ENCODE data around the gene ZSWIM1.

Gene ZSWIM1

DNA sequence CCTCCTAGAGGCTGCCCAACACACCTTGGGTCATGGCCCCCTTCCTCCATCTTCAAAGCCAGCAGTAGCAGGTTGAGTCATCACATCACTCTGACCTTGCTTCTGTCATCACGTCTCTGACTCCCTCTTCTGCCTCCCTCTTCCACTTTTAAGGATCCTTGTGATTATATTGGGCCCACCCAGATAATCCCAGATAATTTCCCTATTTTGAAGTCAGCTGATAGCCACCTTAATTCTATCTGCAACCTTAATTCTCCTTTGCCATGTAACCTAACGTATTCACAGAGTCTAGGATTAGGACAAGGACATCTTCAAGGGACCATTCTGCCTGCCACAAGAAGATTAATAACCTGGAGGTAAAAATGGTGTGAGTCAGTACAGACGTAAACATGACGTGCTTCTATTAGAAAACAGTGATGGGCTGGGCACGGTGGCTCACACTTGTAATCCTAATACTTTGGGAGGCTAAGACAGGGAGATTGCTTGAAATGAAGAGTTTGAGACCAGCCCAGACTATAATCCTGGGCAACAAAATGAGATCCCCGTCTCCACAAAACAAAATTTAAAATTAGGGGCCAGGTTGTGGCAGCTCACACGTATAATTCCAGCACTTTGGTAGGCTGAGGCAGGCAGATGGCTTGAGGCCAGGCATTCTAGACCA is 20.3 kb upstream of the ZSWIM1 start:
- TF ChIP-seq, protein P1, sequence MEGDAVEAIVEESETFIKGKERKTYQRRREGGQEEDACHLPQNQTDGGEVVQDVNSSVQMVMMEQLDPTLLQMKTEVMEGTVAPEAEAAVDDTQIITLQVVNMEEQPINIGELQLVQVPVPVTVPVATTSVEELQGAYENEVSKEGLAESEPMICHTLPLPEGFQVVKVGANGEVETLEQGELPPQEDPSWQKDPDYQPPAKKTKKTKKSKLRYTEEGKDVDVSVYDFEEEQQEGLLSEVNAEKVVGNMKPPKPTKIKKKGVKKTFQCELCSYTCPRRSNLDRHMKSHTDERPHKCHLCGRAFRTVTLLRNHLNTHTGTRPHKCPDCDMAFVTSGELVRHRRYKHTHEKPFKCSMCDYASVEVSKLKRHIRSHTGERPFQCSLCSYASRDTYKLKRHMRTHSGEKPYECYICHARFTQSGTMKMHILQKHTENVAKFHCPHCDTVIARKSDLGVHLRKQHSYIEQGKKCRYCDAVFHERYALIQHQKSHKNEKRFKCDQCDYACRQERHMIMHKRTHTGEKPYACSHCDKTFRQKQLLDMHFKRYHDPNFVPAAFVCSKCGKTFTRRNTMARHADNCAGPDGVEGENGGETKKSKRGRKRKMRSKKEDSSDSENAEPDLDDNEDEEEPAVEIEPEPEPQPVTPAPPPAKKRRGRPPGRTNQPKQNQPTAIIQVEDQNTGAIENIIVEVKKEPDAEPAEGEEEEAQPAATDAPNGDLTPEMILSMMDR (IDR thresholded peaks at IDR 0.05; ENCODE audit: borderline replicate concordance, control extremely low read depth, extremely low read depth, insufficient read depth, missing control alignments): no peak
- in situ Hi-C loops (cut with MboI; ENCODE audit: low sequenced_read_pairs, unreplicated experiment): no loop called here

DNA sequence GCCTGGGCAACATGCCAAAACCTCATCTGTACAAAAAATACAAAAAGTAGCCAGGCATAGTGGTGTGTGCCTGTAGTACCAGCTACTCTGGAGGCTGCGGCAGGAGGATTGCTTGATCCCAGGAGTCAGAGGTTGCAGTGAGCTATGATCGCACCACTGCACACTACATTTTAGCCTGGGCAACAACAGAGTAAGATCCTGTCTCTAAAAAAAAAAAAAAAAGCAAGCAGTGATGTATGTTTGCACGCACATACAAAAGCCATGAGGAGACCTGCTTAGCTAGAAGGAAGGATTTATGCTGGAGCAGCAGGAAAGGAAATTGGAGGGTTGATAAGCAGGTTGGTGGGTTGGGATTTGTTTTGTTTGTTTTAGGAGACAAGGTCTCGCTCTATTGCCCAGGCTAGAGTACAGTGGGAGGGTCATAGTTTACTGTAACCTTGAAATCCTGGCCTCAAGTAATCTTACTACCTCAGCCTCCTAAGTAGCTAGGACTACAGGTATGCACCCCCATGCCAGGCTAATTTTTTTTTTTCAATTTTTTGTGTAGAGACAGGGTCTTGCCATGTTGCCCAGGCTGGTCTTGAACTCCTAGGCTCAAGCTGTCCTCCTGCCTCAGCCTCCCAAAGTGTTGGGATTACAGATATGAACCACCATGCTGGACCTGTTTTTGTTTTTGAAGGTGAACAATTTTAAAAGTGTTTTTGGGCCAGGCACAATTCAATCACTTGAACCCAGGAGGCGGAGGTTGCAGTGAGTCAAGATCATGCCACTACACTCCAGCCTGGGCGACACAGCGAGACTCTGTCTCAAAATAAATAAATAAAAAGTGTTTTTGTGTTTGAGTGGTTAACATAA is 19.6 kb upstream of the ZSWIM1 start:
- in situ Hi-C loops (cut with MboI; ENCODE audit: low sequenced_read_pairs, unreplicated experiment): no loop called here
- TF ChIP-seq, protein P1 (IDR thresholded peaks at IDR 0.05; ENCODE audit: borderline replicate concordance, control extremely low read depth, extremely low read depth, insufficient read depth, missing control alignments): no peak
- no peak for DNase-seq (ENCODE audit: low spot score)

More for the DNA sequence above, 20.3 kb upstream of the ZSWIM1 start:
- no peak for DNase-seq (ENCODE audit: low spot score)

DNA sequence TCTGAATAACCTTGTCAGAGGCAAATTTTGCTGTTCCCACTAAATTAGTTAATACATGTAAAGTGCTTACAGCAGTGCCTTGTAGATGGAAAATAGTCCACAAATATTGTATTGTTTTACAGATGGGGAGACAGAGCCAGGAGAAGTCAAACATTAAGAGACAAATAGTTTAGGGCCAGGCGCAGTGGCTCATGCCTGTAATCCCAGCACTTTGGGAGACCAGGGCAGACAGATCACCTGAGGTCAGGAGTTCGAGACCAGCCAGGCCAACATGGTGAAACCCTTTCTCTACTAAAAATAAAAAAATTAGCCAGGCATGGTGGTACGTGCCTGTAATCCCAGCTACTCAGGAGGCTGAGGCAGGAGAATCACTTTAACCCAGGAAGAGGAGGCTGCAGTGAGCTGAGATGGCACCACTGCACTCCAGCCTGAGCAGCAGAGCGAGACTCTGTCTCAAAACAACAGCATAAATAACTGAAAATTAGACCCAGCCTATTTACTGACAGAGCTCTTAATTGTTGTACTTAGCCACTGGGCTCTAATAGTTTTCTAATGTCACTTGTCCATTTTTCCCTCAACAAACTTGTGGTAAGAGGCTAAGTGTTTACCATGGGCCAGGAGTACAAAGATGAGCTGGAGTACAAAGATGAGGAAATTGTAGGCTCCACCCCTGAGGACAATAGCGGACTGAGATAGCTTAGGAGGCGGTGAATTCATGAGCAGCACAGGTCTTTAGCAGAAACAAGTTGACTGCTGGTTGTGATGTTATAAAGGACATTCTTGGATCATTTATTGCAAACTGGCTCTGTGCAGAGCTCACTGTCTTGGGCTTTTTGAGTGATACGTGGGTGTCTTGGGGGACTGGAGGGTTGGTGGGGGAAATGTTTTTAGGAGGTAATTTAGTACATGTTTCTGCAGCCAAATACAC is 17.2 kb upstream of the ZSWIM1 start:
- in situ Hi-C loops (cut with MboI; ENCODE audit: low sequenced_read_pairs, unreplicated experiment): no loop called here
- no peak for DNase-seq (ENCODE audit: low spot score)
- TF ChIP-seq, protein P1 (IDR thresholded peaks at IDR 0.05; ENCODE audit: borderline replicate concordance, control extremely low read depth, extremely low read depth, insufficient read depth, missing control alignments): no peak

DNA sequence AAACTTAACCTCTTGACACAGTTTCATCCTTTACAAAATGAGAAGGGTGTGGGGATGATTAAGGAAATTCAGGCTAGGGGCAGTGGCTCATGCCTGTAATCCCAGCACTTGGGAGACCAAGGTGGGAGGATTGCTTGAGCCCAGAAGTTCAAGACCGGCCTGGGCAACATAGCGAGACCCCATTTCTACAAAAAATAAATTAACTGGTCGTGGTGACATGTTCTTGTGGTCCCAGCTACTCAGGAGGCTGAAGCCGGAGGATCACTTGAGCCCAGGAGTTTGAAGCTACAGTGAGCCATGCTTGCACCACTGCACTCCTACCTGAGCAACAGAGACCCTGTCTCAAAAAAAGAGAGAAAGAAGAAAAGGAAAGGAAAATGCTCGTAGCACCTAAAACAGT is 14.6 kb upstream of the ZSWIM1 start:
- in situ Hi-C loops (cut with MboI; ENCODE audit: low sequenced_read_pairs, unreplicated experiment): no loop called here
- TF ChIP-seq, protein P1 (IDR thresholded peaks at IDR 0.05; ENCODE audit: borderline replicate concordance, control extremely low read depth, extremely low read depth, insufficient read depth, missing control alignments): no peak
- DNase-seq (ENCODE audit: low spot score): no peak

DNA sequence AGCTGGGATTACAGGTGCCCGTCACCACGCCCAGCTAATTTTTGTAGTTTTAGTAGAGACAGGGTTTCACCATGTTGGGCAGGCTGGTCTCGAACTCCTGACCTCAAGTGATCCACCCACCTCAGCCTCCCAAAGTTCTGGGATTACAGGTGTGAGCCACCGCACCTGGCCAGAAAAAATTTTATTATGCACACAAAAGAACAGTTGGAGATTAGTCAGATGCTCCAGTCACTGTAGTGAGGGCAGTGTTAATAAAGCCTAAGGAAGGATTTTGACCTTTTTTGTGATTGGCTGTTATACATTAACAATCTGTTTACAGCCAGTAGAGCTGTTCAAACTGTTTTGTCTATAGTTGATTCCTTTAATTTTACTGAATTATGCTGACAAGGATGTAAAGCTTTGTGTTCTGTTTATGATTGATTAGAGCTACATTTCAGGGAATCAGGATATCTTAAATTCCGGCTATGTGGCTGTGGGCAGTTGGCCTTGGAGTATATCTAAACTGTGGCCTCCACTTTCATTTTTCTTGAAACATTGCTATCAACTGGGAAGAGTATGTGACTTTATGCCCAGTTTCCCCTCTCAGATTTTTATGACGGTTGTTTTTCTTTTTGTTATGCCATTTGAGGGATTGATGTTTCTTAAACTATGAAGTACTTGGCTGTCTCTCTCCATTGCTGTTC is 13.8 kb upstream of the ZSWIM1 start:
- in situ Hi-C loops (cut with MboI; ENCODE audit: low sequenced_read_pairs, unreplicated experiment): no loop called here
- TF ChIP-seq, protein P1 (IDR thresholded peaks at IDR 0.05; ENCODE audit: borderline replicate concordance, control extremely low read depth, extremely low read depth, insufficient read depth, missing control alignments): no peak

DNA sequence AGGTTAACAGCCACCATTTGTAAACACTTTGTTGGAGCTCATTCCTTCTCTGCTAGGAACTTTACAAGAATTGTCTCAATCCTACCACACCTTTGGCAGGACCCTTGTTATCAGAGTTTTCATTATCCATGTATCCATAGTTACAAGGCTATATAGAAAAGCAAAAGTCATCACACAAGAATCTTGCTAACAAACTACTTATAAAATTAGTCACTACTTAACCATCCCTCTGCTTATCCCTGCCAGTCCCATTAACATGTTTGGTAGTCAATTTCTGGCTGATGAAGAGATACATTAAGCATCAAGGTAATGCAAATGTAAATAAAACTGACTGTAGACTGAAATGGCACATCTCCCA is 13.2 kb upstream of the ZSWIM1 start:
- TF ChIP-seq, protein P1 (IDR thresholded peaks at IDR 0.05; ENCODE audit: borderline replicate concordance, control extremely low read depth, extremely low read depth, insufficient read depth, missing control alignments): no peak
- DNase-seq (ENCODE audit: low spot score): no peak
- in situ Hi-C loops (cut with MboI; ENCODE audit: low sequenced_read_pairs, unreplicated experiment): no loop called here

More for the DNA sequence above, 13.8 kb upstream of the ZSWIM1 start:
- no peak for DNase-seq (ENCODE audit: low spot score)

All from GM13976 (cell line).